Measurements from ENCODE around the gene AGBL4.
A peak's percentile ranks its signal among the peaks of the same experiment; 100 is the strongest.

- no peak for TF ChIP-seq POLR2A (IDR thresholded peaks at IDR 0.05)
- TF ChIP-seq, protein P1, sequence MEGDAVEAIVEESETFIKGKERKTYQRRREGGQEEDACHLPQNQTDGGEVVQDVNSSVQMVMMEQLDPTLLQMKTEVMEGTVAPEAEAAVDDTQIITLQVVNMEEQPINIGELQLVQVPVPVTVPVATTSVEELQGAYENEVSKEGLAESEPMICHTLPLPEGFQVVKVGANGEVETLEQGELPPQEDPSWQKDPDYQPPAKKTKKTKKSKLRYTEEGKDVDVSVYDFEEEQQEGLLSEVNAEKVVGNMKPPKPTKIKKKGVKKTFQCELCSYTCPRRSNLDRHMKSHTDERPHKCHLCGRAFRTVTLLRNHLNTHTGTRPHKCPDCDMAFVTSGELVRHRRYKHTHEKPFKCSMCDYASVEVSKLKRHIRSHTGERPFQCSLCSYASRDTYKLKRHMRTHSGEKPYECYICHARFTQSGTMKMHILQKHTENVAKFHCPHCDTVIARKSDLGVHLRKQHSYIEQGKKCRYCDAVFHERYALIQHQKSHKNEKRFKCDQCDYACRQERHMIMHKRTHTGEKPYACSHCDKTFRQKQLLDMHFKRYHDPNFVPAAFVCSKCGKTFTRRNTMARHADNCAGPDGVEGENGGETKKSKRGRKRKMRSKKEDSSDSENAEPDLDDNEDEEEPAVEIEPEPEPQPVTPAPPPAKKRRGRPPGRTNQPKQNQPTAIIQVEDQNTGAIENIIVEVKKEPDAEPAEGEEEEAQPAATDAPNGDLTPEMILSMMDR (IDR thresholded peaks at IDR 0.05): peak in 3 of 5 experiments; percentile 9 to 19 (median 13)
- no peak for TF ChIP-seq EP300 (IDR thresholded peaks at IDR 0.05)
These were observed 1107.4 kb downstream of the AGBL4 start for GRCh38 chr1:48916130-48917069.
